OCI-LY1 (cell line): ENCODE data around the gene FBN1.

Experiments used
- H2AFZ ChIP-seq: fragments of 200-600 bp; sonication (generic), shearing (Covaris generic); 2 replicates; pipeline ENCODE4 v1.6.0; 2014; ENCODE audit warnings: antibody characterized with exemption, mild to moderate bottlenecking, low read length
- H3F3A ChIP-seq: fragments of 200-600 bp; sonication (generic), shearing (Covaris generic); 2 replicates; pipeline ENCODE4 v1.6.0; 2014; ENCODE audit warnings: mild to moderate bottlenecking, antibody characterized with exemption, low read length, moderate library complexity; ENCODE audit not compliant: insufficient read depth
- H3K27ac ChIP-seq: fragments of 200-600 bp; sonication (generic); 2 replicates; pipeline ENCODE4 v1.5.1; 2014; ENCODE audit warnings: low read length, mixed run types, mild to moderate bottlenecking, low read depth; ENCODE audit not compliant: poor library complexity, severe bottlenecking
- H3K27me3 ChIP-seq: fragments of 200-600 bp; sonication (generic); 2 replicates; pipeline ENCODE4 v1.6.0; 2014; ENCODE audit warnings: antibody characterized with exemption, mild to moderate bottlenecking, low read length, moderate library complexity; ENCODE audit not compliant: insufficient read depth
- H3K36me3 ChIP-seq: fragments of 200-600 bp; sonication (generic); 2 replicates; pipeline ENCODE4 v1.6.1; 2014; ENCODE audit warnings: mild to moderate bottlenecking, antibody characterized with exemption, low read length, moderate library complexity, mixed read lengths; ENCODE audit not compliant: insufficient read depth
- H3K4me1 ChIP-seq: fragments of 200-600 bp; sonication (generic); 2 replicates; pipeline ENCODE4 v1.5.1; 2014; ENCODE audit warnings: mild to moderate bottlenecking, low read length, moderate library complexity; ENCODE audit not compliant: insufficient read depth, severe bottlenecking
- H3K4me2 ChIP-seq: fragments of 200-600 bp; sonication (generic), shearing (Covaris generic); 2 replicates; pipeline ENCODE4 v1.6.1; 2014; ENCODE audit warnings: low read length
- H3K4me3 ChIP-seq: fragments of 200-600 bp; sonication (generic); 2 replicates; pipeline ENCODE4 v1.5.1; 2014; ENCODE audit warnings: low read length, low read depth, mild to moderate bottlenecking, mixed read lengths; ENCODE audit not compliant: poor library complexity, severe bottlenecking
- H3K79me2 ChIP-seq: fragments of 200-600 bp; shearing (Covaris generic); 2 replicates; pipeline ENCODE4 v1.6.1; 2016; ENCODE audit warnings: mixed run types, low read length, mixed read lengths; ENCODE audit not compliant: insufficient read depth
- H3K9ac ChIP-seq: fragments of 200-600 bp; sonication (generic), shearing (Covaris generic); 2 replicates; pipeline ENCODE4 v1.6.1; 2014; ENCODE audit warnings: mild to moderate bottlenecking, low read length, mixed read lengths
- H3K9me2 ChIP-seq: fragments of 200-600 bp; sonication (generic), shearing (Covaris generic); 2 replicates; pipeline ENCODE4 v1.6.1; 2014; ENCODE audit warnings: low read depth, mild to moderate bottlenecking, low read length, mixed read lengths
- H3K9me3 ChIP-seq: fragments of 200-600 bp; shearing (Covaris generic); 2 replicates; pipeline ENCODE4 v1.6.1; 2014; ENCODE audit warnings: low read length, mixed read lengths
- H4K20me1 ChIP-seq: fragments of 200-600 bp; sonication (generic), shearing (Covaris generic); 2 replicates; pipeline ENCODE4 v1.6.0; 2016; ENCODE audit warnings: mild to moderate bottlenecking, low read length; ENCODE audit not compliant: insufficient read depth
- CTCF ChIP-seq: fragments of 200-600 bp; sonication (generic), shearing (Covaris generic); IDR thresholded peaks from 2 replicates; pipeline ENCODE4 v1.5.1; 2017; ENCODE audit warnings: mild to moderate bottlenecking, antibody characterized with exemption, low read length, moderate library complexity, mixed read lengths
- EZH2 ChIP-seq: fragments of 200-600 bp; sonication (generic), shearing (Covaris generic); IDR thresholded peaks from 2 replicates; pipeline ENCODE4 v1.8.0; 2017; ENCODE audit warnings: borderline replicate concordance, mixed run types, mild to moderate bottlenecking, antibody characterized with exemption, low read length, moderate library complexity, mixed read lengths

FBN1 gene

GRCh38 chr15:48579945-48580671 lies 65.4 kb downstream of the FBN1 start:
- Histone ChIP-seq H3K4me1 (no peaks in the 10 kb centered on the region), H4K20me1 (no peaks in the 10 kb centered on the region), H3K9me2 (no peaks in the 10 kb centered on the region), H3K27ac (no peak overlapping the region), H3K36me3 (no peaks in the 10 kb centered on the region), H3F3A (no peaks in the 10 kb centered on the region), H3K79me2 (no peaks in the 10 kb centered on the region), H3K9ac (no peak overlapping the region), H3K9me3 (no peaks in the 10 kb centered on the region), H2AFZ (no peak overlapping the region), H3K4me2 (no peak overlapping the region), H3K4me3 (no peak overlapping the region), H3K27me3 (no peaks in the 10 kb centered on the region)
- TF ChIP-seq CTCF, result no peak
- TF ChIP-seq EZH2, result no peak

- H3K27ac ChIP-seq, result no peak overlapping the region
Observed at GRCh38 chr15:48578965-48579364, 66.5 kb downstream of the FBN1 start.

GRCh38 chr15:48577469-48577868 lies 68.0 kb downstream of the FBN1 start:
- Histone ChIP-seq H3K4me1 (no peaks in the 10 kb centered on the region), H3K9ac (no peak overlapping the region), H2AFZ (no peak overlapping the region), H3K27ac (no peak overlapping the region), H3K79me2 (no peaks in the 10 kb centered on the region), H3K36me3 (no peaks in the 10 kb centered on the region), H4K20me1 (no peaks in the 10 kb centered on the region), H3F3A (no peaks in the 10 kb centered on the region), H3K4me2 (no peak overlapping the region), H3K9me3 (no peaks in the 10 kb centered on the region), H3K9me2 (no peaks in the 10 kb centered on the region), H3K27me3 (no peaks in the 10 kb centered on the region), H3K4me3 (no peak overlapping the region)
- TF ChIP-seq CTCF (no peak), EZH2 (no peak)

More at GRCh38 chr15:48578965-48579364, 66.5 kb downstream of the FBN1 start:
- Histone ChIP-seq H3K4me1 (no peaks in the 10 kb centered on the region), H3K4me2 (no peak overlapping the region), H3K9me3 (no peaks in the 10 kb centered on the region), H3K36me3 (no peaks in the 10 kb centered on the region), H3K79me2 (no peaks in the 10 kb centered on the region), H3F3A (no peaks in the 10 kb centered on the region), H3K9me2 (no peaks in the 10 kb centered on the region), H4K20me1 (no peaks in the 10 kb centered on the region), H3K9ac (no peak overlapping the region), H3K4me3 (no peak overlapping the region), H2AFZ (no peak overlapping the region), H3K27me3 (no peaks in the 10 kb centered on the region)
- no peak for TF ChIP-seq CTCF
- TF ChIP-seq EZH2, result no peak
